NOMO-1 (cell line): Measurements from ENCODE around the gene COMP.

ENCODE experiments used
- DNase-seq, 2 experiments: peaks; one replicate each; lab custom pipeline; 2025; ENCODE audit not compliant: unreplicated experiment in 2 of 2; lab: John Stamatoyannopoulos, UW

The COMP gene

GRCh38 chr19:18804139-18804601, 13.1 kb upstream of the COMP start:
- DNase-seq: no peak

DNA sequence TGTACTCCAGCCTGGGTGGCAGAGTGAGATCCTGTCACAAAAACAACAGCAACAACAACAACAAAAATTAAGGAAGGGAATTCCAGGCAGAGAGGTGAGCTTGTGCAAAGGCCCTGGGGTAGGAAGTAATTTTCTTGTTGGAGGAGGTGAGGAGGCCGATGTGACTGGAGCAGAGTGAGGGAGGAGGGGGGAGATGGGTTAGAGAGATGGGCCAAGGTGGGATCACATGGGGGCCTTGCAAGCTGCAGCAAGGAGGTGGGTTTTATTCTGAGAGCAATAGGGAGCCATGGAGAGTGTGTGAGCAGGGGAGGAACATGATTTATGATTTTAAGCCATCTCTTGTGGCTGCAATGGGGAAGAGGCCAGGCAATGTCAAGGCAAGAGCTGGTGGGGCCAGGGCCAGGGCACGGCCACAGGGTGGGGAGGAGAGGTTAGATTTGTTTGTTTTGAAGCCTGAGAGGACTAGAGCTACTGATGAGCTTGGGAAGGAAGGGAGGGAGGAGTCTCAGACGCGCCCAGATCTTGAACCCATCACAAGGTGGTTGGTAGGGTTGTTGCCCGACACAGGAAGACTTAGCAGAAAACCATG, 12.5 kb upstream of the COMP start:
- no peak for DNase-seq

DNA sequence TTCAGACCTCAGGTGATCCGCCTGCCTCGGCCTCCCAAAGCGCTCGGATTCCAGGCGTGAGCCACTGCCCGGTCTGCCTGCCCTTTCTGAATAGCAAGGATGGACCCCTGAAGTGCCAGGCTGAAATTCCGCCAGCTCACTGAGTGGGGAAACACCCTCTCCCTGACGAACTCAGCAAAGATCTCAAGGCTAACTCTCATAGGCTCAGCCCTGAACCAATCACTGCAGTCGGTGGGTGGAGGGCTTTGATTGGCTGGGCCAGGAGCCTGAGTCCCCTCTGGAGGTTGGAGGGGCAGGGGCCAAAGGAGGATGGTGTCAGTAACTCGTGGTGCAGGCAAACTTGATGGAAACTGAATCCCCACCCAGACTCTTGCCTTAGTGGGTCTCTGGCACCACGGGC, 11.2 kb upstream of the COMP start:
- DNase-seq: no peak

DNA sequence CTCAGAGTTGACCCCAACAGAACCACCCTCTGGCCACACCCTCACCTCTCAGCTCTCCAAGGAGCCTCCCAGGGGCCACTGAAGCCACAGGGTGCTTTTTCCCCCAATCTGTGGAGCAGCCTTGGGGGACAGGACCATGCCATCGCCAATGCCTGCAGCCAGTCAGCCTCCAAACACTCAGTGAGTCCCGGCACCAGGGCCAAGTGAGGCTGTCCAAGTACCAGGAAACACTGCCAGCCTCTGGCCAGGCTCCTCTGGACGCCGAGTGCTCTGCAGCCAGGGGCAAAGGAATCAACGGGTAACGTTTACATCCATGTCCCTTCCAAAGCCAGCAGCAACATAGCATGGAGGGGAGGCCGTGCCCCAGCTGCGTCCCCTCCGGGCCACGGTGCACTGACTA, 9.5 kb upstream of the COMP start:
- DNase-seq: no peak

GRCh38 chr19:18800079-18800478, 9.0 kb upstream of the COMP start:
- DNase-seq: no peak

GRCh38 chr19:18799389-18799970, 8.4 kb upstream of the COMP start:
- no peak for DNase-seq

DNA sequence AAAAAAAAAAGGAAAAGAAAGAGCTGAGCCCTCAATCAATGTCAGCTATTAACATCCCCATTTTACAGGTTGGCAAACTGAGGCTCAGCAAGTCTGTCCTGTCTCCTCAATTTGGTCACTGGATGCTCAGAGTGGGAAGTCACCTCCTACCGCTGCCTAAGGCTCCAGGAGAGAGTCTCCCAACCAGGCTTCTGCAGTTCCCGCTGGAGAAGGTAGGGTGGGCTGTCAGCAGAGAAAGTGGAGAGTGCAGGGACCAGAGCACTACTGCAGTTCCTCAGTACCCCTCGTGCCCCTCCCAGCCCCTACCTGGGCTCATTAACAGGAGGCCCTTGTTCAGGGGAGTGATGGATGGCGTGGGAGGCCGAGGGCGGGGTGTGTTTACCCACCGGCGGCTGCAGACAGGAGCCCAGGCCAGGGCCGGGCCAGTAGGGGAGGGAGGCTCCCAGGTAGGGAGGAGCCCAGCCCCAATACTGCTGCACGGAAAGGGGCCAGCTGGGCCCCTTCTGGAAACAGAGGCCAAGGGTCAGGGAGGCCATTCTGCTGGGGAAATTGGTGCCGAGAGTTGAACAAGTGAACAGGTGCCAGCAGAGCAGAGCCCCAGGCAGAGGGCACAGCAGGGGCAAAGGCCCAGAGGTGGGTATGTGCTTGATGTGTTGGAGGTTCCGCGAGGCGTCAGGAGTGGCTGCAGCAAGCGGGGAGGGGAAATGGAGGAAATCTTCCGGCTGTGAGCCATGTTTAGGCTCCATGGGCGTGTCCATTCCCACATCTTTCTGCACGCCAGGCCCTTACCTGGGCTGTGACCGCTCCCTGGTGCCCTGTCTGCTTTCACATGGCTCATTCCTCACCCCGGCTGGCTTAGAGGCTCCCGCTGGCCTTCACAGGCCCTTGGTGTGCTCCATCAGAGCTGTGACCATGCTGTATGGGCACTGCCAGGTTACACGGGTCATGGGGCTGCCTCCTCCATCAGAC, 7.6 kb upstream of the COMP start:
- DNase-seq: no peak

- no peak for DNase-seq
Measured at GRCh38 chr19:18796239-18796638, 5.1 kb upstream of the COMP start.

DNA sequence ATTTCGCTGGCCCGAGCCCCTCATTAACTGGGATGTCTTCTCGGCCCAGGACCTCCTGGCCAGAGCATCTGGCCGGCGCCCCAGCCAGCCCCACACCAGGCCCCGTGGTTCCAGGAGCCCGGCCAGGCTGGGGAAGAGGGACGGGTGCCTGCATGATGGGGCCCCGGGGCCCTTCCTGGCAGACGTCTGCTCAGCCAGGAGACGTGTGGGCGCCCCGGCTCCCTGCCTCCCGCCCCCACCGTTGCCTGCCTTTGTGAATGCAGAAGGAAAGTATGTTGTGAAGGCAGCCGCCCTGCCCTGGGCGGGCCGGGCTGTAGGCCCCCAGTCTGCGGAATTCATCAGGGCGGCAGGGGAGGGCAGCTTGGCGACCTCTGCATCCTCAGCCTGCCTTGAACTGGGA, 4.4 kb upstream of the COMP start:
- DNase-seq: no peak

- DNase-seq: no peak
Measured at GRCh38 chr19:18794692-18795091, 3.6 kb upstream of the COMP start.

DNA sequence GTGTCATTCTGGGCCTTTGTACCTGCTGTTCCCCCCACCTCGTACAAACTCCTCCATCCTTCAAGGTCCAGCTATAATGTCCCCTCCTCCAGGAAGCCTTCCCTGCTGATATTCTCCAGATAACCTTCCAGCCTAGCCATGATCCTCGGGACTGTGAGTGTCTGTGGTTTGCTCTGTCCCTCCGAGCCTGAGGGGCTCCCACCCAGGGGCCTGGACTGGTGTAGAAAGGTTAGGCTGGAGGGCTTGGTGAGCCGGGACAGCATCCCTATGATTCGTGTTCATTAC, 2.9 kb upstream of the COMP start:
- DNase-seq: no peak

- DNase-seq: no peak
Measured at GRCh38 chr19:18793144-18794028, 2.3 kb upstream of the COMP start.

DNA sequence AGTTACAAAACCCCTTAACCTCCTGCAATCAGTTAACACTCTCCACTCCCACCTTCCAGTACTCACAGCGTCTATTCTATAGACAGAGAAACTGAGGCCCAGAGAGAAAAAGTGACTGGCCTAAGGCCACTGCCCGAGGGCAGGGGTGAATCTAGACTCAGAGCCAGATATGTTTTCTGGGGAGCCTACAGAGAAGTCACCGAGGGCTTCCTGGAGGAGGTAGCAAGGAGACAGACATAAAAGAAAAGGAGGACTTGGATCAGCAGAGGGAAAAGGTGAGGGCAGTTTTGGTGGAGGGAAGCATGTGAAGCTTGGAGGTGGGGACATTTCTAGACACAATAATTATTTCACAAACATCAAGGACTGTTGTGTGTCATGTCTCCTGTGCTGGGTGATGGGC, 1.6 kb upstream of the COMP start:
- DNase-seq: no peak

- DNase-seq: no peak
Measured at GRCh38 chr19:18791315-18791678, 192 bp upstream of the COMP start.

DNA sequence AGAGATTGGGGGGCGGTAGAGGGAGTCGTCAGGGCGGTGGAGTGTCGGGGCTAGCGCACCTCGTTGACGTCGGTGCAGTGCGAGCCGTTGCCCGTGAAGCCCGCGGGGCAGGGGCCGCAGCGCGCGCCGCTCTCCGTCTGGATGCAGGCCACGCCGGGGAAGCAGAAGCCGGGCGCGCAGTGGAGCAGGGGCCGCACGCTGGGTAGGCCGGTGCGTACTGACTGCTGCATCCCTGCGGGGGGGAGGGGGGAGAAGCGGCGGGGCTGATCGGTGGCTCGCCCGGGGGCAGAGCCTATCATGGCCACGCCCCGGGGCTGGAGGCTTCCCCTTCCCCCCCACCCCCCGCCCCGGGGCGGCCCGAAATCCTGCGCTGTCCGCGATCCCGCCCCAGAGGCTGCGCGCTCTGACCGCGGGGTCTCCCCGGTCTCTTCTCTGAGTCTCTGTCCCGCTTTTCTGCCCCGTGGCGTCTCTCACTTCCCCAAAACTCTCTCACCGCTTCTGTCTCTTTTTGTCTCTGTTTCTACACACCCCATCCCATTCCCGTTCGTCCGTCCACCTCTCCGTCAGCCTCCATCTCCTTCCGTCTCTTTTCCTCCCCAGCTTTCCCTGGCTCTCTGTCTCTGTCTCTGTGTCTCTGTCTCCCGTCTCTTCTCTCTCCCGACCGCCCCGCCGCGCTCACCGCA, 1.1 kb downstream of the COMP start:
- DNase-seq: peak; percentile 21 to 42

DNA sequence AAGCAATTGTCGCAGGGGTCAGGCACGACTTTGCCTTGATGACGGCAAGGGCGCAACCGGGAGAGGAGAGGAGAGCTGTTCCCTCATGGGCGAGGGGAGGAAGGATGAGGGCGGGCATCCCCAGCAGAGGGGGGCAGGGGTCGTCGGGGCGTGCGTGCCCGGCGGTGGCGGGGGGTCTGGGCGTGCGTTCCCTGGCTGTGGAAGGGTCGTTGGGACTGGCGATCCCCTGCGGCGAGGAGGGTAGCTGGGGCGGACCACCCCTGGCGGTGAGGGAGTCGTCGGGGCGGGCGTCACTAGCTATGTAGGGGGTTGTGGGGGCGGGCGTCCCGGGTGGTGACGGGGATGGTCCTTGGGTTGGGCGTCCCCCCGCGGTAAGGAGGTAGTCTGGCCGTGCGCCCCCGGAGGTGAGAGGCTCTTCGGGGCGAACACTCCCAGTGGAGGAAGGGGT, 1.7 kb downstream of the COMP start:
- DNase-seq: no peak

DNA sequence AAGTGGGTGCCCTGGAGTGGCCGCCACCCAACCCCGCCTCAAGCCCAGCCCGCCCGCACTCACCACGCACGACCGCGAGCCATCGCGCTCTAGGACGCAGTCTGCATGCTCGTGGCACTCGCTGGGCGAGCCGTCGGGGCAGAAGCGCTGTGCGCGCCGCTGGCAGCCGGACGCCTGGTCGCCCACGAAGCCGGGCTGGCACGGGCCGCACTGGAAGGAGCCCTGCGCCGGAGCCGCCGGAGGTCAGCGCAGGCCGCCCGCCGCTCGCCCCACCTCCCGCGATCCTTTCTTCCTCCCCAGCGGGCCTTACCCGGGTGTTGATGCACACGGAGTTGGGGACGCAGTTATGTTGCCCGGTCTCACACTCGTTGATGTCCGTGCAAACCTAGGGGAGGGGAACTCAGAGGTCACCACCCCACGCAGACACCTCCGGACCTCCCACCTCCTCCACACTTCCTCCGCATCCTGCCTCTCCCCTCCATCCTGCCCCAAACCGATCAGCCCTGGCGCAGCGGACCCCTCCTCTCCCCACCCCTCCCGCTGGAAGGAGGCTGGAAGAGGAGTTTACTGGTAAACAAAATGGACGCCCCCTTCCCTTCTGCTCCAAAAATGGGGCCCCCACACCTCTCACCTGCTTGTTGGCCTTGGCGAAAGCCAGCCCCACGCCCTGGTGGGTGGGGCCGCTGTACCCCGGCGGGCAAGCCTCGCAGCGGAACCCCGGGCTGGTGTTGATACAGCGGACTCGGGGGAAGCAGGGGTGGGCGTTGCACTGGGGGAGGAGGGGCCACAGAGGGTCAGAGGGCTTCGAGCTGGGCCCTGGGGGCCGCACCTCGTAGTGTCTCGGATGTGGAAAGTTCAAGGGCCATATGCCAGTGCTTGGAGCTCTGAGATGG, 2.3 kb downstream of the COMP start:
- no peak for DNase-seq

DNA sequence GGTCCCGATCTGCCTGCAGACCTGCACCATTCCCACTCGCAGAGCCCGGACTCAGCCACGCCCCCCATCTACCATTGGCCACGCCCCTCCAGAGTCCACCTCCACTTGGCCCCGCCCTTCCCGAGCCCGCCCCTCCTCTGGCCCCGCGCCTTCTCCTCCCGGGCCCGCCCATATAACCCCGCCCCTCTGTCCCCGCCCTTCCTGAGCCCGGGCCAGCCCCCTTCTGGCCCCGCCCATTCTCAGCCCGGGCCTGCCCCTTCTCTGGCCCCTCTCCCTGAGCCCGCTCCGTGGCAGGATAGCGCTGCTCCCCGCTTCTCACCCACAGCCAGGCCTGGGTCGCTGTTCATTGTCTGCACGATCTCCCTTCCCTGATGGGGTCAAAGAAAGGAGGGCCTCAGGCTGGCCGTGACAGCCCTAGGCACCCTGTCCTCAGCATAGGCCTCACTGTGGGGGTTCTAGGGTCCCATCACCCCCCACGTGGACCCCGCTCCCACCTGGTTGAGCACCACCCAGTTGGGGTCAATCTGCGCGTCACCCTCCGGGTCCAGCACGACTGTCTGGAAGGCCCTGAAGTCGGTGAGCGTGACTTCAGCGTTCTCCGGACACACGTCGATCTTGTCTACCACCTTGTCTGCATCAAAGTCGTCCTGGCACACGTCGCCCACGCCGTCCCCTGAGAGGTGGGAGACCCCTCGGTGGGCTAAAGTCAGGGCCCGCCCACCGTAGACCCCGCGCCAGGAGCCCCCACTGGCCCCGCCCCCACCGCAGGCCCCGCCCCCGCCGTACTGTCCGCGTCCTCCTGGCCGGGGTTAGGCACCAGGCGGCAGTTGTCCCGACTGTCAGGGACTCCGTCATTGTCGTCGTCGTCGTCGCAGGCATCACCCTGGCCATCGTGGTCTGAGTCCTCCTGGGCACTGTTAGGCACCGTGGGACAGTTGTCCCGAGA, 5.7 kb downstream of the COMP start:
- peak; percentile 8 to 46 for DNase-seq

DNA sequence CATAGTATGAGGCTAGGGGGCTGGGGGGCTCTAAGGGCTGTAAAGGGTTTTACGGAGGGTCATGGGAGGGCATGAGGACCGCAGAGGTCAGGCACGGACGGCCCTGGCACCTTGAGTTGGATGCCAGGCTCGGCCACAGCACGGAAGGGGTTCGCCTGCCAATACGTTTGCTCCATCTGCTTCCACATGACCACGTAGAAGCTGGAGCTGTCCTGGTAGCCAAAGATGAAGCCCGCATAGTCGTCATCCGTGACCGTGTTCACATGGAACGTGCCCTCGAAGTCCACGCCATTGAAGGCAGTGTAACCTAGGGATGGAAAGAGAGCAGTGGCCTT, 6.4 kb downstream of the COMP start:
- no peak for DNase-seq
